Subcutaneous adipose tissue (tissue), 4 donors: Measurements from ENCODE around the gene WDR37. TPM values are rescaled to one million over a fixed set of nuclear protein-coding genes. Genes with fewer than 3 reads are reported as not detected.

Experiments
- CTCF ChIP-seq: fragments of 450-650 bp; IDR thresholded peaks from one replicate; pipeline ENCODE4 v1.5.1; 2016; ENCODE audit warnings: low read depth, mild to moderate bottlenecking, control low read depth, antibody characterized with exemption, moderate library complexity
- total RNA-seq, 4 donors: library from RNA; depleted of rRNA; stranded (reverse); fragments of >200 nt; gene quantifications; one replicate each; pipeline ENCODE4 v1.1.0, GENCODE V29; 2016

Gene WDR37
- total RNA-seq, 4 donors from 2014 or later = 11.4 to 16.0 (median 15.0) TPM

- TF ChIP-seq CTCF = no peak
Measured at GRCh38 chr10:1107679-1108078, 51.5 kb downstream of the WDR37 start.

GRCh38 chr10:1109795-1110673, 53.8 kb downstream of the WDR37 start:
- no peak for TF ChIP-seq CTCF

- no peak for TF ChIP-seq CTCF
Measured at GRCh38 chr10:1110674-1111119, 54.5 kb downstream of the WDR37 start.

GRCh38 chr10:1114315-1114714, 58.1 kb downstream of the WDR37 start:
- no peak for TF ChIP-seq CTCF

GRCh38 chr10:1114719-1115606, 58.8 kb downstream of the WDR37 start:
- no peak for TF ChIP-seq CTCF

- no peak for TF ChIP-seq CTCF
Measured at GRCh38 chr10:1115607-1115955, 59.4 kb downstream of the WDR37 start.

- no peak for TF ChIP-seq CTCF
Measured at GRCh38 chr10:1116051-1116450, 59.9 kb downstream of the WDR37 start.
